Endothelial cell of umbilical vein (primary cell): ENCODE data around the gene SYNDIG1.

Source experiments
- CTCF ChIP-seq, 2 donors: IDR thresholded peaks; 1 replicate in 1 of 2; 2 replicates in 1 of 2; pipeline ENCODE4 v1.5.1; 2011; ENCODE audit warnings: low read length in 2 of 2, mild to moderate bottlenecking in 2 of 2, moderate library complexity in 2 of 2, control low read depth in 1 of 2, inconsistent platforms in 1 of 2, low read depth in 1 of 2; ENCODE audit not compliant: insufficient read depth in 1 of 2; ENCODE audit errors: extremely low read depth in 1 of 2
- EZH2 ChIP-seq: IDR thresholded peaks from 2 replicates; pipeline ENCODE4 v1.6.1; 2012; ENCODE audit warnings: borderline replicate concordance, low read depth, mild to moderate bottlenecking, moderate library complexity, low read length, inconsistent platforms; ENCODE audit not compliant: severe bottlenecking
- FOS ChIP-seq: IDR thresholded peaks from 2 replicates; pipeline ENCODE4 v1.6.1; 2011; ENCODE audit warnings: mild to moderate bottlenecking, low read length, moderate library complexity, borderline replicate concordance; ENCODE audit not compliant: insufficient read depth
- GATA2 ChIP-seq: IDR thresholded peaks from 2 replicates; pipeline ENCODE4 v1.7.0; 2011; ENCODE audit warnings: low read depth, mild to moderate bottlenecking, moderate library complexity, mixed read lengths, low read length; ENCODE audit not compliant: insufficient read length, insufficient read depth
- JUN ChIP-seq: IDR thresholded peaks from 2 replicates; pipeline ENCODE4 v1.6.1; 2011; ENCODE audit warnings: borderline replicate concordance, low read depth; ENCODE audit not compliant: insufficient read length, insufficient read depth
- MAX ChIP-seq: IDR thresholded peaks from 2 replicates; pipeline ENCODE4 v1.6.1; 2011; ENCODE audit not compliant: insufficient read depth, insufficient read length
- MYC ChIP-seq: IDR thresholded peaks from one replicate; pipeline ENCODE4 v1.6.1; 2011; ENCODE audit warnings: mild to moderate bottlenecking, low read depth, low read length
- POLR2A ChIP-seq: IDR thresholded peaks from 2 replicates; pipeline ENCODE4 v1.6.1; 2012; ENCODE audit warnings: low read depth, mild to moderate bottlenecking, control low read depth, low read length
- POLR2AphosphoS5 ChIP-seq: IDR thresholded peaks from 2 replicates; pipeline ENCODE4 v1.6.1; 2012; ENCODE audit warnings: low read depth, mild to moderate bottlenecking, control low read depth, low read length, moderate library complexity; ENCODE audit not compliant: insufficient read depth

- TF ChIP-seq CTCF (IDR thresholded peaks at IDR 0.05; ENCODE audit: extremely low read depth in 1 of 2, insufficient read depth in 1 of 2, low read depth in 1 of 2, low read length in 2 of 2) = no peak
- no peak for TF ChIP-seq MAX
- no peak for TF ChIP-seq POLR2AphosphoS5
- TF ChIP-seq EZH2 = no peak
- TF ChIP-seq POLR2A = no peak
- no peak for TF ChIP-seq FOS
- TF ChIP-seq JUN = no peak
- TF ChIP-seq MYC = no peak
- no peak for TF ChIP-seq GATA2
These were observed 33.2 kb downstream of the SYNDIG1 start for GRCh38 chr20:24502661-24503060.
